ENCODE data around the gene TPST2. TPM values are rescaled to one million over a fixed set of nuclear protein-coding genes. Genes with fewer than 3 reads are reported as not detected.
"Not testable (repeated sequence)": the region's sequence is repeated elsewhere in the genome, so short reads cannot be mapped to it uniquely, and the experiment has no call there.

TPST2 gene
- polyA plus RNA-seq, 3 donors from 2014 or later = 352 to 519 (median 512) TPM

- H3K4me3 Mint-ChIP-seq = peak overlapping the region; percentile 62 to 84 (median 73)
Measured at GRCh38 chr22:26542831-26543230, 47.1 kb downstream of the TPST2 start.

GRCh38 chr22:26541167-26541819 lies 48.6 kb downstream of the TPST2 start:
- H3K9me3 Mint-ChIP-seq = no peaks in the 10 kb centered on the region
- H3K4me1 Mint-ChIP-seq = peaks cover 56 to 68% of the 10 kb centered on the region in 2 donors
- H3K27ac Mint-ChIP-seq = peak overlapping the region in 5 of 6 donors; percentile 42 to 96 (median 68)
- DNase-seq = no peak
- peaks cover 0 to 4% (median 3%) of the 10 kb centered on the region in 3 donors for H3K27me3 Mint-ChIP-seq (ENCODE audit: low read depth in 3 of 3)
- peaks cover 19 to 35% (median 21%) of the 10 kb centered on the region in 3 donors for H3K36me3 Mint-ChIP-seq
- no peak overlapping the region for H3K4me3 Mint-ChIP-seq

More at GRCh38 chr22:26542831-26543230, 47.1 kb downstream of the TPST2 start:
- Mint-ChIP-seq H3K4me1 (peaks cover 68 to 75% of the 10 kb centered on the region in 2 donors), H3K27me3 (ENCODE audit: low read depth in 3 of 3) (peaks cover 0 to 6% (median 3%) of the 10 kb centered on the region in 3 donors), H3K9me3 (no peaks in the 10 kb centered on the region), H3K27ac (peak overlapping the region; percentile 88 to 97 (median 96)), H3K36me3 (peaks cover 22 to 35% (median 24%) of the 10 kb centered on the region in 3 donors)
- DNase-seq = peak; percentile 65 to 70 (median 69)

- Mint-ChIP-seq H3K27me3 (ENCODE audit: low read depth in 3 of 3) (peaks cover 0 to 4% (median 3%) of the 10 kb centered on the region in 3 donors), H3K27ac (peak overlapping the region; percentile 30 to 78 (median 56))
Measured at GRCh38 chr22:26540119-26540518, 49.8 kb downstream of the TPST2 start.

GRCh38 chr22:26536762-26537134 lies 53.2 kb downstream of the TPST2 start:
- H3K36me3 Mint-ChIP-seq = peaks cover 26 to 45% (median 27%) of the 10 kb centered on the region in 3 donors
- H3K27ac Mint-ChIP-seq = peak overlapping the region in 5 of 6 donors; percentile 35 to 72 (median 45)
- no peaks in the 10 kb centered on the region for H3K9me3 Mint-ChIP-seq
- no peak for DNase-seq
- peaks cover 0 to 4% (median 4%) of the 10 kb centered on the region in 3 donors for H3K27me3 Mint-ChIP-seq (ENCODE audit: low read depth in 3 of 3)
- H3K4me1 Mint-ChIP-seq = peaks cover 34 to 61% of the 10 kb centered on the region in 2 donors
- no peak overlapping the region for H3K4me3 Mint-ChIP-seq

More at GRCh38 chr22:26540119-26540518, 49.8 kb downstream of the TPST2 start:
- Mint-ChIP-seq H3K9me3 (no peaks in the 10 kb centered on the region), H3K4me1 (peaks cover 55 to 68% of the 10 kb centered on the region in 2 donors), H3K4me3 (peak overlapping the region in 1 of 5 donors; percentile 18), H3K36me3 (peaks cover 22 to 41% (median 24%) of the 10 kb centered on the region in 3 donors)
- no peak for DNase-seq

GRCh38 chr22:26536056-26536761 lies 53.7 kb downstream of the TPST2 start:
- peak overlapping the region; percentile 35 to 83 (median 74) for H3K27ac Mint-ChIP-seq
- H3K36me3 Mint-ChIP-seq = peaks cover 30 to 51% (median 31%) of the 10 kb centered on the region in 3 donors
- DNase-seq = no peak
- peaks cover 0 to 4% (median 4%) of the 10 kb centered on the region in 3 donors for H3K27me3 Mint-ChIP-seq (ENCODE audit: low read depth in 3 of 3)
- peaks cover 33 to 63% of the 10 kb centered on the region in 2 donors for H3K4me1 Mint-ChIP-seq
- H3K9me3 Mint-ChIP-seq = no peaks in the 10 kb centered on the region
- H3K4me3 Mint-ChIP-seq = no peak overlapping the region

GRCh38 chr22:26535603-26535908 lies 54.4 kb downstream of the TPST2 start:
- peaks cover 33 to 64% of the 10 kb centered on the region in 2 donors for H3K4me1 Mint-ChIP-seq
- no peaks in the 10 kb centered on the region for H3K9me3 Mint-ChIP-seq
- H3K27me3 Mint-ChIP-seq (ENCODE audit: low read depth in 3 of 3) = peaks cover 0 to 4% (median 4%) of the 10 kb centered on the region in 3 donors
- no peak for DNase-seq
- H3K4me3 Mint-ChIP-seq = no peak overlapping the region
- peak overlapping the region; percentile 30 to 83 (median 80) for H3K27ac Mint-ChIP-seq
- H3K36me3 Mint-ChIP-seq = peaks cover 32 to 54% (median 32%) of the 10 kb centered on the region in 3 donors

GRCh38 chr22:26534874-26535602 lies 54.9 kb downstream of the TPST2 start:
- Mint-ChIP-seq H3K27me3 (ENCODE audit: low read depth in 3 of 3) (peaks cover 0 to 4% (median 4%) of the 10 kb centered on the region in 3 donors), H3K36me3 (peaks cover 32 to 59% (median 33%) of the 10 kb centered on the region in 3 donors), H3K27ac (peak overlapping the region; percentile 30 to 83 (median 80)), H3K9me3 (no peaks in the 10 kb centered on the region), H3K4me1 (peaks cover 29 to 60% of the 10 kb centered on the region in 2 donors), H3K4me3 (peak overlapping the region in 1 of 5 donors; percentile 53)
- DNase-seq = no peak

- Mint-ChIP-seq H3K9me3 (no peaks in the 10 kb centered on the region), H3K4me3 (no peak overlapping the region), H3K27me3 (ENCODE audit: low read depth in 3 of 3) (peaks cover 0 to 4% (median 4%) of the 10 kb centered on the region in 3 donors), H3K36me3 (peaks cover 34 to 65% (median 36%) of the 10 kb centered on the region in 3 donors), H3K4me1 (peaks cover 29 to 60% of the 10 kb centered on the region in 2 donors), H3K27ac (peak overlapping the region in 4 of 6 donors; percentile 24 to 84 (median 71))
- no peak for DNase-seq
Measured at GRCh38 chr22:26534171-26534855, 55.6 kb downstream of the TPST2 start.

- no peak for DNase-seq
- Mint-ChIP-seq H3K9me3 (no peaks in the 10 kb centered on the region), H3K4me3 (no peak overlapping the region), H3K36me3 (peaks cover 33 to 66% (median 39%) of the 10 kb centered on the region in 3 donors), H3K27ac (peak overlapping the region in 2 of 6 donors; percentile 34 to 48), H3K4me1 (peaks cover 5 to 26% of the 10 kb centered on the region in 2 donors), H3K27me3 (ENCODE audit: low read depth in 3 of 3) (peaks cover 0 to 2% (median 1%) of the 10 kb centered on the region in 3 donors)
Measured at GRCh38 chr22:26529345-26529744, 60.6 kb downstream of the TPST2 start.

GRCh38 chr22:26528518-26528917 lies 61.4 kb downstream of the TPST2 start:
- DNase-seq; H3K9me3 Mint-ChIP-seq; H3K4me3 Mint-ChIP-seq; H3K27me3 Mint-ChIP-seq (ENCODE audit: low read depth in 3 of 3); H3K27ac Mint-ChIP-seq: not testable (repeated sequence)
- Mint-ChIP-seq H3K4me1 (peaks cover 2 to 20% of the 10 kb centered on the region in 2 donors), H3K36me3 (peaks cover 35 to 66% (median 39%) of the 10 kb centered on the region in 3 donors)

- Mint-ChIP-seq H3K4me1 (peaks cover 1 to 14% of the 10 kb centered on the region in 2 donors), H3K4me3 (no peak overlapping the region), H3K27me3 (ENCODE audit: low read depth in 3 of 3) (peaks cover 0 to 2% (median 1%) of the 10 kb centered on the region in 3 donors), H3K27ac (peak overlapping the region; percentile 11 to 84 (median 64)), H3K9me3 (no peaks in the 10 kb centered on the region), H3K36me3 (peaks cover 37 to 68% (median 37%) of the 10 kb centered on the region in 3 donors)
- no peak for DNase-seq
Measured at GRCh38 chr22:26527574-26528465, 62.1 kb downstream of the TPST2 start.

- H3K4me1 Mint-ChIP-seq = peaks cover 0 to 11% of the 10 kb centered on the region in 2 donors
- H3K4me3 Mint-ChIP-seq = no peak overlapping the region
- H3K27ac Mint-ChIP-seq = peak overlapping the region; percentile 36 to 80 (median 66)
- DNase-seq = no peak
- H3K9me3 Mint-ChIP-seq = no peaks in the 10 kb centered on the region
- H3K36me3 Mint-ChIP-seq = peaks cover 33 to 63% (median 35%) of the 10 kb centered on the region in 3 donors
- peaks cover 0 to 2% (median 0%) of the 10 kb centered on the region in 3 donors for H3K27me3 Mint-ChIP-seq (ENCODE audit: low read depth in 3 of 3)
Measured at GRCh38 chr22:26527167-26527566, 62.8 kb downstream of the TPST2 start.
